K562 treated with DMSO at 1 percent for 4 hours (cell line): ENCODE measurements around the gene CCNC. TPM values are rescaled to one million over a fixed set of nuclear protein-coding genes. Genes with fewer than 3 reads are reported as not detected.

Source experiments
- total RNA-seq: library from RNA; unstranded; fragments of 300-600 nt; gene quantifications from 2 replicates; pipeline ENCODE4 v1.2.3, GENCODE V29; 2022; ENCODE audit not compliant: insufficient read depth

Gene CCNC
- total RNA-seq = 48.3 and 51.4 TPM in 2 replicates

GRCh38 chr6:99568103-99568933 is at the start of gene CCNC:
CCNC (minus strand) TSS chr6:99568660; CDS start chr6:99568527, 133 bp downstream.

GRCh38 chr6:99606656-99607415 is 38.4 kb upstream of the CCNC start, which contains the start of gene PRDM13:
PRDM13 (plus strand) TSS chr6:99606833; CDS start chr6:99607035, 202 bp downstream.

Other genes with a start within 250 kb of the CCNC start
- gene FAXC, start 219.0 kb downstream of the CCNC start, total RNA-seq = not detected in 2 replicates
- gene COQ3, start 174.5 kb downstream of the CCNC start, total RNA-seq = 7.9 and 14.2 TPM in 2 replicates
- gene PNISR, start 143.4 kb downstream of the CCNC start, total RNA-seq = 52.8 and 79.5 TPM in 2 replicates
- gene USP45, start 53.2 kb downstream of the CCNC start, total RNA-seq = 8.7 and 10.0 TPM in 2 replicates
- not detected in 2 replicates for gene PRDM13, start 38.2 kb upstream of the CCNC start, total RNA-seq